IMR-90 (cell line): ENCODE data around the gene C1R. TPM values are rescaled to one million over a fixed set of nuclear protein-coding genes. Genes with fewer than 3 reads are reported as not detected.

Experiments used
- ATAC-seq: fragments of 200-7000 bp; cut with Tn5 transposase; 2 replicates; pipeline ENCODE4 v1.9.1; 2020; ENCODE audit warnings: low read depth, mild to moderate bottlenecking, moderate library complexity
- BruUV-seq: library from RNA; stranded (reverse); fragments of 400-500 nt; replicated peaks from 2 replicates; lab custom pipeline; 2021; lab: Mats Ljungman, UMichigan
- CTCF ChIA-PET: fragments of 300-600 bp; formaldehyde crosslinking; extraction: SDS; loops from one replicate; lab custom pipeline; 2021; ENCODE audit warnings: antibody characterized with exemption; lab: Yijun Ruan, JAX
- POLR2A ChIA-PET: fragments of 300-600 bp; sonication (Branson Sonifier 250); formaldehyde crosslinking; loops from one replicate; lab custom pipeline; 2022; ENCODE audit warnings: antibody characterized with exemption; ENCODE audit not compliant: unreplicated experiment; lab: Charles Lee
- DNase-seq: peaks from one replicate; pipeline ENCODE4 v3.0.0; 2013
- H2AFZ ChIP-seq: replicated peaks from 2 replicates; pipeline ENCODE3; 2013; ENCODE audit warnings: low read length, mild to moderate bottlenecking; ENCODE audit not compliant: poor library complexity
- H2AK5ac ChIP-seq: 2 replicates; pipeline ENCODE4 v1.6.1; 2013; ENCODE audit warnings: low read depth, low read length, inconsistent platforms
- H2AK9ac ChIP-seq: replicated peaks from 2 replicates; pipeline ENCODE3; 2013; ENCODE audit warnings: mild to moderate bottlenecking, low read depth, low read length, moderate library complexity; ENCODE audit not compliant: poor library complexity
- H2BK120ac ChIP-seq: 2 replicates; pipeline ENCODE4 v1.6.1; 2013; ENCODE audit warnings: low read depth, low read length, inconsistent platforms
- H2BK15ac ChIP-seq: 3 replicates; pipeline ENCODE4 v1.6.1; 2013; ENCODE audit warnings: low read depth, low read length, inconsistent platforms
- H2BK20ac ChIP-seq: 2 replicates; pipeline ENCODE4 v1.6.1; 2013; ENCODE audit warnings: low read depth, mild to moderate bottlenecking, inconsistent platforms, low read length, moderate library complexity
- H2BK5ac ChIP-seq: 2 replicates; pipeline ENCODE4 v1.6.1; 2013; ENCODE audit warnings: mild to moderate bottlenecking, low read depth, low read length, inconsistent platforms; ENCODE audit not compliant: poor library complexity, severe bottlenecking
- H3K14ac ChIP-seq: replicated peaks from 2 replicates; pipeline ENCODE4 v1.6.1; 2013; ENCODE audit warnings: low read depth, low read length, inconsistent platforms
- H3K18ac ChIP-seq: 2 replicates; pipeline ENCODE4 v1.6.1; 2013; ENCODE audit warnings: low read depth, low read length, control low read depth
- H3K23ac ChIP-seq: 2 replicates; pipeline ENCODE4 v1.6.1; 2013; ENCODE audit warnings: low read depth, low read length, inconsistent platforms
- H3K27ac ChIP-seq: 2 replicates; pipeline ENCODE4 v1.5.1; 2013; ENCODE audit warnings: mild to moderate bottlenecking, control low read depth, low read length; ENCODE audit not compliant: insufficient read depth
- H3K27me3 ChIP-seq: 2 replicates; pipeline ENCODE4 v1.6.1; 2013; ENCODE audit warnings: low read length; ENCODE audit not compliant: control insufficient read depth, insufficient read depth
- H3K36me3 ChIP-seq: 2 replicates; pipeline ENCODE4 v1.6.1; 2013; ENCODE audit warnings: low read length, mixed read lengths; ENCODE audit not compliant: control insufficient read depth, insufficient read depth
- H3K4ac ChIP-seq: 2 replicates; pipeline ENCODE4 v1.6.1; 2013; ENCODE audit warnings: low read depth, low read length, inconsistent platforms
- H3K4me1 ChIP-seq: 2 replicates; pipeline ENCODE4 v1.6.1; 2013; ENCODE audit warnings: low read length, mixed read lengths; ENCODE audit not compliant: control insufficient read depth, insufficient read depth
- H3K4me2 ChIP-seq: 2 replicates; pipeline ENCODE4 v1.6.1; 2013; ENCODE audit warnings: low read depth, mild to moderate bottlenecking, control low read depth, low read length, moderate library complexity
- H3K4me3 ChIP-seq: 2 replicates; pipeline ENCODE4 v1.5.1; 2013; ENCODE audit warnings: low read depth, mild to moderate bottlenecking, control low read depth, low read length, moderate library complexity; ENCODE audit not compliant: insufficient read depth
- H3K56ac ChIP-seq: 2 replicates; pipeline ENCODE4 v1.6.1; 2013; ENCODE audit warnings: low read length, inconsistent platforms; ENCODE audit not compliant: insufficient read depth; ENCODE audit errors: extremely low read depth
- H3K79me1 ChIP-seq, 2 experiments: 2 replicates each; pipeline ENCODE4 v1.6.1; 2013; ENCODE audit warnings: low read length in 2 of 2, inconsistent platforms in 1 of 2, low read depth in 1 of 2
- H3K9ac ChIP-seq: 2 replicates; pipeline ENCODE4 v1.6.1; 2013; ENCODE audit warnings: low read depth, low read length, control low read depth
- H3K9me1 ChIP-seq: 2 replicates; pipeline ENCODE4 v1.6.1; 2013; ENCODE audit warnings: low read length, inconsistent platforms; ENCODE audit not compliant: insufficient read depth
- H3K9me3 ChIP-seq: 2 replicates; pipeline ENCODE4 v1.6.1; 2013; ENCODE audit warnings: low read length; ENCODE audit not compliant: control insufficient read depth, insufficient read depth
- H4K20me1 ChIP-seq: 2 replicates; pipeline ENCODE4 v1.6.1; 2013; ENCODE audit warnings: low read length, inconsistent platforms; ENCODE audit not compliant: insufficient read depth
- H4K5ac ChIP-seq: 2 replicates; pipeline ENCODE4 v1.6.1; 2013; ENCODE audit warnings: mild to moderate bottlenecking, low read depth, low read length, control low read depth
- H4K8ac ChIP-seq, 2 experiments: 2 replicates each; pipeline ENCODE4 v1.6.1; 2013; ENCODE audit warnings: low read depth in 2 of 2, low read length in 2 of 2, control low read depth in 1 of 2, inconsistent platforms in 1 of 2
- H4K91ac ChIP-seq: 2 replicates; pipeline ENCODE4 v1.6.1; 2013; ENCODE audit warnings: low read depth, low read length, inconsistent platforms; ENCODE audit not compliant: insufficient read depth
- BHLHE40 ChIP-seq: fragments of 150-350 bp; IDR thresholded peaks from 2 replicates; pipeline ENCODE4 v1.6.1; 2016; ENCODE audit warnings: mild to moderate bottlenecking, low read depth, low read length
- CEBPB ChIP-seq: IDR thresholded peaks from 2 replicates; pipeline ENCODE4 v1.6.1; 2012; ENCODE audit warnings: low read depth, low read length, improper control_type of control experiment
- CHD1 ChIP-seq: IDR thresholded peaks from 2 replicates; pipeline ENCODE4 v1.6.1; 2012; ENCODE audit warnings: low read depth, low read length, improper control_type of control experiment
- ELK1 ChIP-seq: fragments of 150-350 bp; IDR thresholded peaks from 2 replicates; pipeline ENCODE4 v1.6.1; 2016; ENCODE audit warnings: low read depth, mild to moderate bottlenecking, low read length, moderate library complexity, borderline replicate concordance
- FOS ChIP-seq: fragments of 150-350 bp; IDR thresholded peaks from 2 replicates; pipeline ENCODE4 v1.6.1; 2016; ENCODE audit warnings: low read depth, low read length
- MAFK ChIP-seq: IDR thresholded peaks from 2 replicates; pipeline ENCODE4 v1.6.1; 2012; ENCODE audit warnings: low read depth, low read length, improper control_type of control experiment
- MAZ ChIP-seq: IDR thresholded peaks from 2 replicates; pipeline ENCODE4 v1.6.1; 2012; ENCODE audit warnings: low read depth, mild to moderate bottlenecking, low read length, improper control_type of control experiment, moderate library complexity, borderline replicate concordance
- MXI1 ChIP-seq: IDR thresholded peaks from 2 replicates; pipeline ENCODE4 v1.6.1; 2012; ENCODE audit warnings: low read depth, mild to moderate bottlenecking, low read length, moderate library complexity, borderline replicate concordance
- NFE2L2 ChIP-seq: fragments of 150-350 bp; IDR thresholded peaks from 2 replicates; pipeline ENCODE4 v1.6.1; 2016; ENCODE audit warnings: low read depth, mild to moderate bottlenecking, low read length
- POLR2A ChIP-seq: IDR thresholded peaks from 2 replicates; pipeline ENCODE4 v1.6.1; 2012; ENCODE audit warnings: mild to moderate bottlenecking, low read depth, low read length
- RAD21 ChIP-seq: IDR thresholded peaks from 2 replicates; pipeline ENCODE4 v1.6.1; 2012; ENCODE audit warnings: low read length, improper control_type of control experiment
- RCOR1 ChIP-seq: IDR thresholded peaks from 2 replicates; pipeline ENCODE4 v1.6.1; 2012; ENCODE audit warnings: mild to moderate bottlenecking, low read length, improper control_type of control experiment; ENCODE audit not compliant: insufficient replicate concordance
- RFX5 ChIP-seq: IDR thresholded peaks from 2 replicates; pipeline ENCODE4 v1.8.0; 2012; ENCODE audit warnings: low read depth, mild to moderate bottlenecking, low read length, moderate library complexity
- SMC3 ChIP-seq: fragments of 150-350 bp; IDR thresholded peaks from 2 replicates; pipeline ENCODE4 v1.6.1; 2016; ENCODE audit warnings: low read depth, mild to moderate bottlenecking, antibody characterized with exemption, low read length, moderate library complexity
- WGBS, 2 experiments: methylation state at CpG; one replicate each; pipeline versions ENCODE4 v1.1.5 to v1.1.7; 2013; ENCODE audit warnings: missing lambda C conversion rate in 2 of 2; ENCODE audit not compliant: insufficient read length in 1 of 2; ENCODE audit errors: extremely low coverage in 2 of 2; 5-methylcytosine and 5-hydroxymethylcytosine counted together
- dilution Hi-C: fragments of 300-500 bp; cut with HindIII; formaldehyde crosslinking; loops from one replicate; pipeline ENCODE4 v1.14.3; 2018; ENCODE audit warnings: low sequenced_read_pairs; ENCODE audit not compliant: unreplicated experiment
- in situ Hi-C: fragments of 300-500 bp; cut with MboI; formaldehyde crosslinking; loops from 3 replicates; pipeline ENCODE4 v1.14.3; 2019; ENCODE audit warnings: low sequenced_read_pairs, inconsistent platforms, mixed read lengths
- intact Hi-C: fragments of 100-400 bp; cut with micrococcal nuclease; formaldehyde crosslinking; loops from 2 replicates; pipeline ENCODE4 v1.10.0; 2022
- polyA plus RNA-seq, 3 experiments: library from polyadenylated mRNA; depleted of rRNA; stranded (reverse); fragments of >200 nt; gene quantifications; 2 replicates each; pipeline ENCODE4 v1.2.3, GENCODE V29; 2012; ENCODE audit warnings: low replicate concordance in 1 of 3
- total RNA-seq: library from RNA; depleted of rRNA; stranded (reverse); fragments of >200 nt; gene quantifications from 2 replicates; pipeline ENCODE4 v1.2.3, GENCODE V29; 2012
- TF ChIP-seq, protein P1 (sequence below): fragments of 150-350 bp; IDR thresholded peaks from 2 replicates; pipeline ENCODE4 v1.6.1; 2017; ENCODE audit warnings: mild to moderate bottlenecking, antibody characterized with exemption, low read length, low read depth
- TF ChIP-seq, protein P2 (sequence below): conservative IDR thresholded peaks from 2 replicates; pipeline ENCODE4 v1.5.1; 2012; ENCODE audit warnings: mild to moderate bottlenecking, low read depth, low read length, improper control_type of control experiment

Gene C1R
- total and polyA plus RNA-seq, 2 of the 4 experiments (the other 2 are of a cell fraction), result 38.4 to 165 TPM

GRCh38 chr12:7045913-7046312, 46.3 kb downstream of the C1R start:
- H3K14ac ChIP-seq, result no peak overlapping the region
- WGBS, 2 experiments, result 58% methylated on average over 5 of the region's 9 CpGs; no CpG with 5 or more reads in 1 of the 2 experiments
- H4K20me1 ChIP-seq, result no peaks in the 10 kb centered on the region
- in situ Hi-C loops (no loop called here), dilution Hi-C loops (no loop called here), intact Hi-C loops (no loop called here)
- H3K27me3 ChIP-seq, result peaks cover 10% of the 10 kb centered on the region
- H3K9ac ChIP-seq, result no peak overlapping the region
- no peak overlapping the region for H3K23ac ChIP-seq
- no peaks in the 10 kb centered on the region for H3K4me1 ChIP-seq
- no TSS peak for BruUV-seq
- H2AK9ac ChIP-seq, result no peak overlapping the region
- no peak overlapping the region for H3K4ac ChIP-seq
- H2BK5ac ChIP-seq, result no peak overlapping the region
- no peak overlapping the region for H2BK20ac ChIP-seq
- no peak overlapping the region for H3K27ac ChIP-seq
- no peak overlapping the region for H2AK5ac ChIP-seq
- no peak overlapping the region for H3K56ac ChIP-seq
- no peaks in the 10 kb centered on the region for H3K36me3 ChIP-seq
- H2BK120ac ChIP-seq, result no peak overlapping the region
- H3K9me3 ChIP-seq, result no peaks in the 10 kb centered on the region
- CTCF ChIA-PET, result no interaction called here
- no peak for DNase-seq
- H3K79me1 ChIP-seq, result no peaks in the 10 kb centered on the region
- H3K4me2 ChIP-seq, result no peak overlapping the region
- no peak overlapping the region for H4K8ac ChIP-seq
- H4K91ac ChIP-seq, result no peak overlapping the region
- no peak overlapping the region for H2BK15ac ChIP-seq
- no peak overlapping the region for H4K5ac ChIP-seq
- POLR2A ChIA-PET, result no interaction called here
- H3K18ac ChIP-seq, result no peak overlapping the region
- TF ChIP-seq ELK1 (no peak), CEBPB (no peak), RAD21 (no peak), CHD1 (no peak), MAFK (no peak), RFX5 (no peak), MXI1 (no peak), NFE2L2 (no peak), MAZ (no peak), POLR2A (no peak), FOS (no peak), RCOR1 (no peak), BHLHE40 (no peak), SMC3 (no peak)
- TF ChIP-seq, protein P1, sequence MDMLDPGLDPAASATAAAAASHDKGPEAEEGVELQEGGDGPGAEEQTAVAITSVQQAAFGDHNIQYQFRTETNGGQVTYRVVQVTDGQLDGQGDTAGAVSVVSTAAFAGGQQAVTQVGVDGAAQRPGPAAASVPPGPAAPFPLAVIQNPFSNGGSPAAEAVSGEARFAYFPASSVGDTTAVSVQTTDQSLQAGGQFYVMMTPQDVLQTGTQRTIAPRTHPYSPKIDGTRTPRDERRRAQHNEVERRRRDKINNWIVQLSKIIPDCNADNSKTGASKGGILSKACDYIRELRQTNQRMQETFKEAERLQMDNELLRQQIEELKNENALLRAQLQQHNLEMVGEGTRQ, result no peak
- TF ChIP-seq, protein P2, sequence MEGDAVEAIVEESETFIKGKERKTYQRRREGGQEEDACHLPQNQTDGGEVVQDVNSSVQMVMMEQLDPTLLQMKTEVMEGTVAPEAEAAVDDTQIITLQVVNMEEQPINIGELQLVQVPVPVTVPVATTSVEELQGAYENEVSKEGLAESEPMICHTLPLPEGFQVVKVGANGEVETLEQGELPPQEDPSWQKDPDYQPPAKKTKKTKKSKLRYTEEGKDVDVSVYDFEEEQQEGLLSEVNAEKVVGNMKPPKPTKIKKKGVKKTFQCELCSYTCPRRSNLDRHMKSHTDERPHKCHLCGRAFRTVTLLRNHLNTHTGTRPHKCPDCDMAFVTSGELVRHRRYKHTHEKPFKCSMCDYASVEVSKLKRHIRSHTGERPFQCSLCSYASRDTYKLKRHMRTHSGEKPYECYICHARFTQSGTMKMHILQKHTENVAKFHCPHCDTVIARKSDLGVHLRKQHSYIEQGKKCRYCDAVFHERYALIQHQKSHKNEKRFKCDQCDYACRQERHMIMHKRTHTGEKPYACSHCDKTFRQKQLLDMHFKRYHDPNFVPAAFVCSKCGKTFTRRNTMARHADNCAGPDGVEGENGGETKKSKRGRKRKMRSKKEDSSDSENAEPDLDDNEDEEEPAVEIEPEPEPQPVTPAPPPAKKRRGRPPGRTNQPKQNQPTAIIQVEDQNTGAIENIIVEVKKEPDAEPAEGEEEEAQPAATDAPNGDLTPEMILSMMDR, result no peak
- H3K4me3 ChIP-seq, result no peak overlapping the region
- ATAC-seq, result no peak
- no peaks in the 10 kb centered on the region for H3K9me1 ChIP-seq
- H2AFZ ChIP-seq, result no peak overlapping the region
